Trophoblast cell (in vitro differentiated cells and primary cell): ENCODE data around the gene FBXL17.

Experiments
- DNase-seq, 2 donors: peaks; one replicate each; pipeline ENCODE4 v3.0.0-alpha.2; 2016
- H2AFZ ChIP-seq: 2 replicates; pipeline ENCODE4 v1.6.1; 2013; ENCODE audit warnings: low read length, moderate library complexity, mild to moderate bottlenecking; ENCODE audit not compliant: insufficient read depth, poor library complexity
- H2AK5ac ChIP-seq: 2 replicates; pipeline ENCODE4 v1.6.1; 2013; ENCODE audit warnings: mild to moderate bottlenecking, low read length
- H2BK120ac ChIP-seq: 2 replicates; pipeline ENCODE4 v1.6.1; 2013; ENCODE audit warnings: low read length, mild to moderate bottlenecking, moderate library complexity; ENCODE audit not compliant: insufficient read depth, poor library complexity
- H2BK12ac ChIP-seq: 2 replicates; pipeline ENCODE4 v1.6.1; 2013; ENCODE audit warnings: mild to moderate bottlenecking, low read length, moderate library complexity
- H2BK5ac ChIP-seq: 2 replicates; pipeline ENCODE4 v1.6.1; 2013; ENCODE audit warnings: low read length, low read depth, moderate library complexity, mild to moderate bottlenecking; ENCODE audit not compliant: poor library complexity
- H3K14ac ChIP-seq: 2 replicates; pipeline ENCODE4 v1.6.1; 2013; ENCODE audit warnings: mild to moderate bottlenecking, low read length
- H3K18ac ChIP-seq: 2 replicates; pipeline ENCODE4 v1.6.1; 2013; ENCODE audit warnings: mild to moderate bottlenecking, low read length
- H3K23ac ChIP-seq: 2 replicates; pipeline ENCODE4 v1.6.1; 2013; ENCODE audit warnings: low read length
- H3K27ac ChIP-seq: 2 replicates; pipeline ENCODE4 v1.5.1; 2013; ENCODE audit warnings: low read depth, mild to moderate bottlenecking, inconsistent platforms, low read length, moderate library complexity
- H3K27me3 ChIP-seq: 2 replicates; pipeline ENCODE4 v1.6.1; 2013; ENCODE audit warnings: inconsistent platforms, mild to moderate bottlenecking, low read length, moderate library complexity; ENCODE audit not compliant: insufficient read depth
- H3K36me3 ChIP-seq, 2 experiments: 1 replicate in 1 of 2; 2 replicates in 1 of 2; pipeline ENCODE4 v1.6.1; 2013; ENCODE audit warnings: low read length in 2 of 2, mild to moderate bottlenecking in 2 of 2, moderate library complexity in 1 of 2; ENCODE audit not compliant: insufficient read depth in 2 of 2, control insufficient read depth in 1 of 2
- H3K4ac ChIP-seq: 2 replicates; pipeline ENCODE4 v1.6.1; 2013; ENCODE audit warnings: low read depth, mild to moderate bottlenecking, low read length, moderate library complexity
- H3K4me1 ChIP-seq, 2 experiments: 1 replicate in 1 of 2; 2 replicates in 1 of 2; pipeline ENCODE4 v1.6.1; 2013; ENCODE audit warnings: low read length in 2 of 2, mild to moderate bottlenecking in 2 of 2, moderate library complexity in 1 of 2; ENCODE audit not compliant: insufficient read depth in 2 of 2, control insufficient read depth in 1 of 2
- H3K4me2 ChIP-seq: 2 replicates; pipeline ENCODE4 v1.6.1; 2013; ENCODE audit warnings: inconsistent platforms, mild to moderate bottlenecking, low read length, moderate library complexity
- H3K4me3 ChIP-seq: 2 replicates; pipeline ENCODE4 v1.5.1; 2013; ENCODE audit warnings: mild to moderate bottlenecking, low read depth, low read length, inconsistent platforms
- H3K79me1 ChIP-seq: one replicate; pipeline ENCODE4 v1.6.1; 2013; ENCODE audit warnings: low read length
- H3K79me2 ChIP-seq: 2 replicates; pipeline ENCODE4 v1.6.1; 2013; ENCODE audit warnings: low read length, mild to moderate bottlenecking; ENCODE audit not compliant: control insufficient read depth, insufficient read depth, poor library complexity
- H3K9ac ChIP-seq: 2 replicates; pipeline ENCODE4 v1.6.1; 2013; ENCODE audit warnings: mild to moderate bottlenecking, low read length
- H3K9me3 ChIP-seq: 2 replicates; pipeline ENCODE4 v1.6.1; 2013; ENCODE audit warnings: low read depth, mild to moderate bottlenecking, control low read depth, inconsistent platforms, low read length; ENCODE audit not compliant: insufficient read depth
- H4K12ac ChIP-seq: 2 replicates; pipeline ENCODE4 v1.6.1; 2013; ENCODE audit warnings: low read depth, mild to moderate bottlenecking, low read length, moderate library complexity
- H4K8ac ChIP-seq: 2 replicates; pipeline ENCODE4 v1.6.1; 2013; ENCODE audit warnings: low read depth, mild to moderate bottlenecking, low read length, moderate library complexity
- H4K91ac ChIP-seq: one replicate; pipeline ENCODE4 v1.6.1; 2013; ENCODE audit warnings: low read depth, mild to moderate bottlenecking, low read length, moderate library complexity
- WGBS: extraction: QIAGEN DNeasy Blood & Tissue Kit; methylation state at CpG from one replicate; pipeline ENCODE4 v1.1.7; 2013; ENCODE audit warnings: missing lambda C conversion rate; ENCODE audit not compliant: insufficient read length, insufficient coverage; ENCODE audit errors: extremely low coverage; 5-methylcytosine and 5-hydroxymethylcytosine counted together

The FBXL17 gene

DNA sequence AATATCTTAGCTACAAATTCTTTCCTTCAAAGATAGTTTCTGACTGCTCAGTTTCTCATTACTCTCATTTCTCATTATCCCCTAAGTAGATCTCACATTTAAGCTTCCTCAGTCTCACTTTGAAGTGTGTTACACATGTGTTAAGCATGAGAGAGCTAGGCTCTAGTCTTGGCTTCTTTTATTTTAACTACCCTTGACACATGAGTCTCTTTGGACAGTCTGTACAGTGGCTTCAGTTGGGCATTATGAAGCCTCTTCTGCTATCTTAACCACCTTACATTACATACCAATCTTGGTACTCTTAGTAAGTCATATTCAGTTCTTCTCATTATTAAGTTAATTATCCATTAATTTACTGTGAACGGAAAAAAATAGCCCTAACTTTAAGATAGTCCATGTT lies 232.5 kb downstream of the FBXL17 start:
- Histone ChIP-seq H3K23ac (no peak overlapping the region), H3K14ac (no peak overlapping the region), H3K18ac (no peak overlapping the region), H2BK120ac (no peak overlapping the region), H2BK12ac (no peak overlapping the region), H3K27me3 (no peaks in the 10 kb centered on the region), H3K4ac (no peak overlapping the region), H2BK5ac (no peak overlapping the region), H3K4me1 (no peaks in the 10 kb centered on the region), H4K12ac (no peak overlapping the region), H3K79me1 (no peaks in the 10 kb centered on the region), H3K9me3 (no peaks in the 10 kb centered on the region), H3K4me2 (no peak overlapping the region), H3K27ac (no peak overlapping the region), H4K91ac (no peak overlapping the region), H2AFZ (no peak overlapping the region), H3K9ac (no peak overlapping the region), H2AK5ac (no peak overlapping the region), H3K4me3 (no peak overlapping the region), H3K36me3 (no peaks in the 10 kb centered on the region), H3K79me2 (no peaks in the 10 kb centered on the region), H4K8ac (no peak overlapping the region)
- no peak for DNase-seq
- WGBS, result no CpG with 5 or more reads among the region's 1 CpG

- H3K4ac ChIP-seq, result no peak overlapping the region
- no peak overlapping the region for H2AK5ac ChIP-seq
- no peak overlapping the region for H3K4me2 ChIP-seq
- H3K79me1 ChIP-seq, result no peaks in the 10 kb centered on the region
- no peak overlapping the region for H2BK120ac ChIP-seq
- no peak overlapping the region for H3K23ac ChIP-seq
- H3K27me3 ChIP-seq, result no peaks in the 10 kb centered on the region
- no peaks in the 10 kb centered on the region for H3K9me3 ChIP-seq
- no peaks in the 10 kb centered on the region for H3K36me3 ChIP-seq
- peak; percentile 0 to 41 for DNase-seq
- no peak overlapping the region for H2BK12ac ChIP-seq
- no peak overlapping the region for H3K27ac ChIP-seq
- H4K91ac ChIP-seq, result no peak overlapping the region
- H2BK5ac ChIP-seq, result no peak overlapping the region
- no peak overlapping the region for H3K18ac ChIP-seq
- H2AFZ ChIP-seq, result no peak overlapping the region
- no peaks in the 10 kb centered on the region for H3K79me2 ChIP-seq
- no peaks in the 10 kb centered on the region for H3K4me1 ChIP-seq
- H3K14ac ChIP-seq, result no peak overlapping the region
- no peak overlapping the region for H4K12ac ChIP-seq
- H4K8ac ChIP-seq, result no peak overlapping the region
- H3K9ac ChIP-seq, result no peak overlapping the region
- H3K4me3 ChIP-seq, result no peak overlapping the region
These were observed 233.2 kb downstream of the FBXL17 start for GRCh38 chr5:108148715-108149139.

- Histone ChIP-seq H3K79me2 (no peaks in the 10 kb centered on the region), H3K27ac (no peak overlapping the region), H2BK12ac (no peak overlapping the region), H3K14ac (no peak overlapping the region), H3K27me3 (no peaks in the 10 kb centered on the region), H3K9ac (no peak overlapping the region), H4K8ac (no peak overlapping the region), H2BK5ac (no peak overlapping the region), H2AFZ (no peak overlapping the region), H4K12ac (no peak overlapping the region), H2AK5ac (no peak overlapping the region), H3K23ac (no peak overlapping the region), H3K4me2 (no peak overlapping the region), H3K36me3 (no peaks in the 10 kb centered on the region), H3K79me1 (peaks cover 2% of the 10 kb centered on the region), H4K91ac (no peak overlapping the region), H3K18ac (no peak overlapping the region), H3K9me3 (no peaks in the 10 kb centered on the region), H3K4me3 (no peak overlapping the region), H3K4ac (no peak overlapping the region), H2BK120ac (no peak overlapping the region), H3K4me1 (peaks cover 2 to 3% of the 10 kb centered on the region in 2 experiments)
- DNase-seq, result no peak
- WGBS, result no CpG with 5 or more reads among the region's 4 CpGs
These were observed 235.7 kb downstream of the FBXL17 start for GRCh38 chr5:108146222-108146621.

- no peak overlapping the region for H3K9ac ChIP-seq
- H4K8ac ChIP-seq, result no peak overlapping the region
- no peak overlapping the region for H3K4ac ChIP-seq
- no peak overlapping the region for H3K27ac ChIP-seq
- H4K91ac ChIP-seq, result no peak overlapping the region
- no peaks in the 10 kb centered on the region for H3K36me3 ChIP-seq
- H3K79me2 ChIP-seq, result no peaks in the 10 kb centered on the region
- no peak overlapping the region for H2BK5ac ChIP-seq
- no peak overlapping the region for H4K12ac ChIP-seq
- no CpG with 5 or more reads among the region's 1 CpG for WGBS
- no peak overlapping the region for H3K4me2 ChIP-seq
- no peak overlapping the region for H3K14ac ChIP-seq
- H3K18ac ChIP-seq, result no peak overlapping the region
- H3K4me1 ChIP-seq, result peaks cover 2 to 3% of the 10 kb centered on the region in 2 experiments
- no peak overlapping the region for H2AK5ac ChIP-seq
- no peaks in the 10 kb centered on the region for H3K27me3 ChIP-seq
- H2BK12ac ChIP-seq, result no peak overlapping the region
- H3K9me3 ChIP-seq, result no peaks in the 10 kb centered on the region
- no peak overlapping the region for H2AFZ ChIP-seq
- H3K4me3 ChIP-seq, result no peak overlapping the region
- H2BK120ac ChIP-seq, result no peak overlapping the region
- no peak for DNase-seq
- no peak overlapping the region for H3K23ac ChIP-seq
- peaks cover 2% of the 10 kb centered on the region for H3K79me1 ChIP-seq
These were observed 236.5 kb downstream of the FBXL17 start for GRCh38 chr5:108145351-108145750.
